ENCODE results near the gene TLL1. TPM values are rescaled to one million over a fixed set of nuclear protein-coding genes. Genes with fewer than 3 reads are reported as not detected.

Gene TLL1
- polyA plus RNA-seq, 3 donors: not detected

- H3K36me3 Mint-ChIP-seq: no peaks in the 10 kb centered on the region
- TF ChIP-seq CTCF (IDR thresholded peaks at IDR 0.05): no peak
- 88% methylated on average over 2 of the region's 3 CpGs for WGBS (ENCODE audit: insufficient coverage)
- Histone ChIP-seq H3K9me3 (replicated peaks in 1 of 2; ENCODE audit: control insufficient read depth in 1 of 2, insufficient read depth in 1 of 2, low read length in 2 of 2) (peaks cover 6 to 8% of the 10 kb centered on the region in 2 donors), H3K4me2 (replicated peaks; ENCODE audit: extremely low read depth, low read length, poor library complexity, severe bottlenecking) (no peak overlapping the region), H3K36me3 (replicated peaks in 1 of 2; ENCODE audit: control insufficient read depth in 1 of 2, insufficient read depth in 2 of 2, low read length in 2 of 2) (no peaks in the 10 kb centered on the region), H3K27ac (ENCODE audit: low read depth in 1 of 2, low read length in 2 of 2) (no peak overlapping the region), H2AFZ (ENCODE audit: insufficient read depth, low read depth, low read length, poor library complexity, severe bottlenecking) (no peak overlapping the region), H4K20me1 (ENCODE audit: insufficient read depth, low read length) (no peaks in the 10 kb centered on the region), H3K4me1 (ENCODE audit: control insufficient read depth in 1 of 2, insufficient read depth in 2 of 2, low read length in 2 of 2) (no peaks in the 10 kb centered on the region), H3K79me2 (ENCODE audit: insufficient read depth, low read length) (no peaks in the 10 kb centered on the region), H3K27me3 (ENCODE audit: control insufficient read depth in 2 of 2, insufficient read depth in 2 of 2, low read length in 2 of 2) (no peaks in the 10 kb centered on the region), H3K9ac (ENCODE audit: insufficient read depth, low read length, poor library complexity, severe bottlenecking) (no peak overlapping the region), H3K4me3 (replicated peaks in 1 of 3; ENCODE audit: low read depth in 2 of 3, low read length in 3 of 3) (no peak overlapping the region)
- no peaks in the 10 kb centered on the region for H3K4me1 Mint-ChIP-seq
- H3K4me3 Mint-ChIP-seq: no peak overlapping the region
- intact Hi-C loops (cut with micrococcal nuclease): no loop called here
- peaks cover 0 to 16% (median 3%) of the 10 kb centered on the region in 7 donors for H3K9me3 Mint-ChIP-seq
- no peak overlapping the region for H3K27ac Mint-ChIP-seq
- H3K27me3 Mint-ChIP-seq (ENCODE audit: low read depth in 3 of 3): no peaks in the 10 kb centered on the region
- DNase-seq: no peak
Measured at GRCh38 chr4:165971446-165971845, 98.4 kb downstream of the TLL1 start.

GRCh38 chr4:165971933-165972332 lies 98.9 kb downstream of the TLL1 start:
- H4K20me1 ChIP-seq (ENCODE audit: insufficient read depth, low read length): no peaks in the 10 kb centered on the region
- TF ChIP-seq CTCF (IDR thresholded peaks at IDR 0.05): no peak
- Mint-ChIP-seq H3K4me3 (peak overlapping the region in 1 of 2 donors; percentile 32), H3K27ac (no peak overlapping the region), H3K9me3 (peaks cover 0 to 11% (median 3%) of the 10 kb centered on the region in 7 donors), H3K4me1 (no peaks in the 10 kb centered on the region), H3K36me3 (no peaks in the 10 kb centered on the region), H3K27me3 (ENCODE audit: low read depth in 3 of 3) (no peaks in the 10 kb centered on the region)
- H3K79me2 ChIP-seq (ENCODE audit: insufficient read depth, low read length): no peaks in the 10 kb centered on the region
- no peak overlapping the region for H3K27ac ChIP-seq (ENCODE audit: low read depth in 1 of 2, low read length in 2 of 2)
- intact Hi-C loops (cut with micrococcal nuclease): no loop called here
- peaks cover 3 to 6% of the 10 kb centered on the region in 2 donors for H3K9me3 ChIP-seq (replicated peaks in 1 of 2; ENCODE audit: control insufficient read depth in 1 of 2, insufficient read depth in 1 of 2, low read length in 2 of 2)
- H3K4me1 ChIP-seq (ENCODE audit: control insufficient read depth in 1 of 2, insufficient read depth in 2 of 2, low read length in 2 of 2): no peaks in the 10 kb centered on the region
- no peak overlapping the region for H3K4me3 ChIP-seq (replicated peaks in 1 of 3; ENCODE audit: low read depth in 2 of 3, low read length in 3 of 3)
- H2AFZ ChIP-seq (ENCODE audit: insufficient read depth, low read depth, low read length, poor library complexity, severe bottlenecking): no peak overlapping the region
- WGBS (ENCODE audit: insufficient coverage): no CpG with 5 or more reads among the region's 2 CpGs
- no peaks in the 10 kb centered on the region for H3K27me3 ChIP-seq (ENCODE audit: control insufficient read depth in 2 of 2, insufficient read depth in 2 of 2, low read length in 2 of 2)
- no peak overlapping the region for H3K4me2 ChIP-seq (replicated peaks; ENCODE audit: extremely low read depth, low read length, poor library complexity, severe bottlenecking)
- no peaks in the 10 kb centered on the region for H3K36me3 ChIP-seq (replicated peaks in 1 of 2; ENCODE audit: control insufficient read depth in 1 of 2, insufficient read depth in 2 of 2, low read length in 2 of 2)
- no peak overlapping the region for H3K9ac ChIP-seq (ENCODE audit: insufficient read depth, low read length, poor library complexity, severe bottlenecking)
- DNase-seq: no peak

Data from CD14-positive monocyte (primary cell).